ENCODE measurements around the gene SULT1A2. TPM values are rescaled to one million over a fixed set of nuclear protein-coding genes. Genes with fewer than 3 reads are reported as not detected.

Gene SULT1A2
- polyA plus RNA-seq, 3 donors: 0.30 to 1.8 (median 1.1) TPM

DNA sequence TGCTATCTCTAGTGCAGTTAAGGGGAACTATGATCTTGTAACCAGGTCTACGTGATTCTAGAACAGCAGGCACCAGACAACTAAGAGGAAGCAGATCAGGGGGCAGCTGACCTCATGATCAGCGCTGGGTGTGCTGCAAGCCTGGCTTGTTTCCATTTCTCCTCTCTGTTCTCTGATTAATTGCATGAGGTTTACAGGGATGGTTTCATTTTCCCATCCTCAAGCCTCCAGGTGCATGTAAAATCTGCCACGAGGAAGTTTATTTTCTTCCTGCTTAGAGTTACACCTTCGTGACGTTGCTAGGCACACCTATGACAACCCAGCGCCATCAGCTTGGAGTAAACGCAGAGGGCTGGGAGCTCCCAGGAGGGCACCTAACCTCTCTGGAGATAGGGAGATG is 53.8 kb downstream of the SULT1A2 start:
- H3K27ac ChIP-seq (ENCODE audit: low read depth, low read length): no peak overlapping the region
- 44 to 72% (median 49%) methylated on average over 7 of the region's 7 CpGs for WGBS, 3 donors

DNA sequence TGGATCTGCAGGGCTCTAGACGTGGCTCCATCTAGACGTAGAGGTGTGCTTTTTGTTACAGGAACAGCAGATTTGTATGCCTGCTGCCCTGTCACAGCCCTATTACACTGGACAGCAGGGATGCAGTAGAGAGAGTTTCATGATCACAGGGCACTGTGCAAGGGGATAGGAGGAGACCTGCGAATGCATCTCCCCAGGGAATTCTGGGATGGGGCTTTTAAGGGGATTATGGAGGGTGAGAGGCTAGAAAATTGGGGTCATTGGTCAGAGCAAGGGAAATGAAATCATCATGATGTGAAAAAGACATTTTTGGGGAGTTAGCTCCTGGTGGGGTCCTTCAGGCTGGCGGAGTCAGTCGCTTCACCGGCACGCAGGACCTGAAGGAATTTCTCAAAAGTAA is 54.2 kb downstream of the SULT1A2 start:
- 56 to 88% (median 77%) methylated on average over 7 of the region's 7 CpGs for WGBS, 3 donors
- H3K27ac ChIP-seq (ENCODE audit: low read depth, low read length): no peak overlapping the region

Other genes starting within 250 kb of the SULT1A2 start
- gene NPIPB6, start 233.5 kb downstream of the SULT1A2 start, polyA plus RNA-seq: 1 to 10 TPM in 1 of 3 donors, under 1 TPM in 2; 0.12 to 1.6 (median 0.43) TPM
- gene EIF3CL, start 193.2 kb downstream of the SULT1A2 start, polyA plus RNA-seq: 10 to 100 TPM; 54.1 to 75.7 (median 68.7) TPM
- under 1 TPM in 1 of 3 donors, not detected in 2; 0.07 TPM for gene NPIPB7, start 124.7 kb downstream of the SULT1A2 start, polyA plus RNA-seq
- gene CLN3, start 105.0 kb downstream of the SULT1A2 start, polyA plus RNA-seq: 10 to 100 TPM in 2 of 3 donors, 1 to 10 TPM in 1; 8.2 to 28.2 (median 16.0) TPM
- 1 to 10 TPM in 2 of 3 donors, under 1 TPM in 1; 0.62 to 6.6 (median 1.5) TPM for gene APOBR, start 102.4 kb downstream of the SULT1A2 start, polyA plus RNA-seq
- gene IL27, start 90.2 kb downstream of the SULT1A2 start, polyA plus RNA-seq: under 1 TPM in 1 of 3 donors, not detected in 2; 0.34 TPM
- gene NUPR1, start 58.1 kb downstream of the SULT1A2 start, polyA plus RNA-seq: 100 to 1,000 TPM; 157 to 190 (median 189) TPM
- 10 to 100 TPM; 17.1 to 32.1 (median 17.5) TPM for gene SGF29, start 43.1 kb downstream of the SULT1A2 start, polyA plus RNA-seq
- gene SULT1A1, start 13.0 kb upstream of the SULT1A2 start, polyA plus RNA-seq: 10 to 100 TPM; 13.3 to 56.7 (median 44.1) TPM
- not detected for gene NPIPB8, start 41.0 kb upstream of the SULT1A2 start, polyA plus RNA-seq
- 100 to 1,000 TPM; 274 to 375 (median 371) TPM for gene EIF3C, start 114.4 kb upstream of the SULT1A2 start, polyA plus RNA-seq
- under 1 TPM in 2 of 3 donors, not detected in 1; 0.19 to 0.33 TPM for gene NPIPB9, start 154.7 kb upstream of the SULT1A2 start, polyA plus RNA-seq
- 10 to 100 TPM; 37.1 to 61.4 (median 53.0) TPM for gene ATXN2L, start 225.9 kb upstream of the SULT1A2 start, polyA plus RNA-seq
- gene TUFM, start 249.3 kb upstream of the SULT1A2 start, polyA plus RNA-seq: 100 to 1,000 TPM; 104 to 196 (median 119) TPM

All from adipose tissue (tissue), 3 donors.